ENCODE data around the gene CPLX4. TPM values are rescaled to one million over a fixed set of nuclear protein-coding genes. Genes with fewer than 3 reads are reported as not detected.
A peak's percentile ranks its signal among the peaks of the same experiment; 100 is the strongest.

CPLX4 gene
- total RNA-seq, 1 experiment from 2014 or later: not detected

DNA sequence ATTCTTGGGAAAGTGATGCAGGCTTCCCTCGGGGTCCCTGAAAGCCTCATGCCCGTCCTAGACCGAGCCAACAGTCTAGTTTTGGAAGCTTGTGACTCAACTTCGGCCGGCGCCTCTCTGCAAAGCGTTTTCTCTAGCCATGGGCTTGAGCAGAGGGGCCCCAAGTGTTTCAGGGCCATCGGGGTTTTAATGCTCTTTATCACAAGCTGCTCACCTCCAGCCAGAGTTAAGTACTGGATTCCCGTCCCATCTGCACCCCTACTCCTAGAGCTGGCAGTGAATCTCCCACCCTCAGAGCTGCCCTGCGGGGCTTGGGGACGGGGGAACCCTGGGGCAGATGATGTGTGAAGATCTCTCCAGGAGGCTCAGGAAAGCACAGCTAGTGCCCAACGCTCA is 52.5 kb downstream of the CPLX4 start:
- no peaks in the 10 kb centered on the region for H3K9me3 ChIP-seq (ENCODE audit: control insufficient read depth, insufficient read depth, low read depth, low read length)
- in situ Hi-C loops (cut with HindIII; ENCODE audit: low pct_unique_long_range_greater_than_20kb, low sequenced_read_pairs) (no loop called here), intact Hi-C loops (cut with micrococcal nuclease; ENCODE audit: unreplicated experiment) (no loop called here)
- DNase-seq (ENCODE audit: low read depth, low spot score) (no peak), ATAC-seq (no peak)
- POLR2A ChIA-PET: no interaction called here
- no peaks in the 10 kb centered on the region for H3K4me1 ChIP-seq (ENCODE audit: control insufficient read depth, insufficient read depth, low read length)
- peaks cover 17% of the 10 kb centered on the region for H3K27me3 ChIP-seq (ENCODE audit: control insufficient read depth, insufficient read depth, low read length)
- H3K36me3 ChIP-seq (ENCODE audit: control insufficient read depth, insufficient read depth, low read length): no peaks in the 10 kb centered on the region
- CTCF ChIA-PET: no interaction called here
- no peak overlapping the region; a peak in 1 of 4 replicates for H3K4me3 ChIP-seq (ENCODE audit: low read depth in 2 of 2, low read length in 2 of 2)
- BruUV-seq (replicated peaks): no TSS peak
- TF ChIP-seq SIN3A (IDR thresholded peaks at IDR 0.05; ENCODE audit: borderline replicate concordance, insufficient read depth, low read depth, low read length) (no peak), TCF7L2 (IDR thresholded peaks at IDR 0.05; ENCODE audit: low read depth, low read length) (no peak), POLR2AphosphoS5 (IDR thresholded peaks at IDR 0.05; ENCODE audit: low read depth, low read length) (no peak), REST (IDR thresholded peaks at IDR 0.05; ENCODE audit: insufficient read depth in 1 of 2, low read depth in 2 of 2, low read length in 1 of 2) (no peak)
- TF ChIP-seq, protein P1, sequence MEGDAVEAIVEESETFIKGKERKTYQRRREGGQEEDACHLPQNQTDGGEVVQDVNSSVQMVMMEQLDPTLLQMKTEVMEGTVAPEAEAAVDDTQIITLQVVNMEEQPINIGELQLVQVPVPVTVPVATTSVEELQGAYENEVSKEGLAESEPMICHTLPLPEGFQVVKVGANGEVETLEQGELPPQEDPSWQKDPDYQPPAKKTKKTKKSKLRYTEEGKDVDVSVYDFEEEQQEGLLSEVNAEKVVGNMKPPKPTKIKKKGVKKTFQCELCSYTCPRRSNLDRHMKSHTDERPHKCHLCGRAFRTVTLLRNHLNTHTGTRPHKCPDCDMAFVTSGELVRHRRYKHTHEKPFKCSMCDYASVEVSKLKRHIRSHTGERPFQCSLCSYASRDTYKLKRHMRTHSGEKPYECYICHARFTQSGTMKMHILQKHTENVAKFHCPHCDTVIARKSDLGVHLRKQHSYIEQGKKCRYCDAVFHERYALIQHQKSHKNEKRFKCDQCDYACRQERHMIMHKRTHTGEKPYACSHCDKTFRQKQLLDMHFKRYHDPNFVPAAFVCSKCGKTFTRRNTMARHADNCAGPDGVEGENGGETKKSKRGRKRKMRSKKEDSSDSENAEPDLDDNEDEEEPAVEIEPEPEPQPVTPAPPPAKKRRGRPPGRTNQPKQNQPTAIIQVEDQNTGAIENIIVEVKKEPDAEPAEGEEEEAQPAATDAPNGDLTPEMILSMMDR (IDR thresholded peaks at IDR 0.05): no peak
- H3K27ac ChIP-seq (ENCODE audit: low read length): no peak overlapping the region

DNA sequence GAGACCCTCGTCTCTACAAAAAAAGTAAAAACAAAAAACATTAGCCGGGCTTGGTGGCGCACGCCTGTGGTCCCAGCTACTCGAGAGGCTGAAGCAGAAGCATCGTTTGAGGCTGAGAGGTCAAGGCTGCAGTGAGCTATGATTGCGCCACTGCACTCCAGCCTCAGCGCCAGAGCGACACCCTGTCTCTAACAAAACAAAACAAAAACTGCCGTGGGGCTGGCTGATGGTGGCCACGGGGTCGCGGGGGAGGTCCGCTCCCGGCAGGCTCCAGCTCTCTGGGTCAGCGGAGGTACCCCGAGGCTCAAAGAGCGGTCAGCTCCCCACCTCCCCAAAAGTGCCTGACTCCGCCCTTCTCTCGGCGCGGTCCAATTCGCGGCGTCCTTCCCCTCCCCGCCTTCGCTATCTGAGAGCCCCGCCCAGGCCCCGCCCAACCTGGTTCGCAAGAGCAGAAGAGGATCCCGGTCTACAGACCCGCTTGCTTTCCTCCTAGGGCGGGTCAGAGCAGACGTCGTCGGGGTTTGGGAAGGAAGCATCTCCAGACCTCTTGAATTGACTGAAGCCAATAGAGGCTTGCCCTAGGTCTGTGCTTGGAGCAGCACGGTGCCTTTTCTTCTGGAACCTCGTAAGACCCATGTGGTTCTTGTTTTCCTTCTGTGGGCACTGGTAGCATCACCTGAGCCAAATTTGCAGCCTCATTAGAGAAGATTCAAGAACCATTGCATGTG is 53.0 kb downstream of the CPLX4 start:
- CTCF ChIA-PET: no interaction called here
- Histone ChIP-seq H3K4me3 (ENCODE audit: low read depth in 2 of 2, low read length in 2 of 2) (peak overlapping the region; percentile 31 to 40), H3K4me1 (ENCODE audit: control insufficient read depth, insufficient read depth, low read length) (no peaks in the 10 kb centered on the region), H3K27me3 (ENCODE audit: control insufficient read depth, insufficient read depth, low read length) (peaks cover 15% of the 10 kb centered on the region), H3K27ac (ENCODE audit: low read length) (no peak overlapping the region), H3K36me3 (ENCODE audit: control insufficient read depth, insufficient read depth, low read length) (no peaks in the 10 kb centered on the region), H3K9me3 (ENCODE audit: control insufficient read depth, insufficient read depth, low read depth, low read length) (no peaks in the 10 kb centered on the region)
- TF ChIP-seq TCF7L2 (IDR thresholded peaks at IDR 0.05; ENCODE audit: low read depth, low read length) (no peak), REST (IDR thresholded peaks at IDR 0.05; ENCODE audit: insufficient read depth in 1 of 2, low read depth in 2 of 2, low read length in 1 of 2) (no peak), SIN3A (IDR thresholded peaks at IDR 0.05; ENCODE audit: borderline replicate concordance, insufficient read depth, low read depth, low read length) (no peak), POLR2AphosphoS5 (IDR thresholded peaks at IDR 0.05; ENCODE audit: low read depth, low read length) (no peak)
- TF ChIP-seq, protein P1 (IDR thresholded peaks at IDR 0.05): no peak
- in situ Hi-C loops (cut with HindIII; ENCODE audit: low pct_unique_long_range_greater_than_20kb, low sequenced_read_pairs) (no loop called here), intact Hi-C loops (cut with micrococcal nuclease; ENCODE audit: unreplicated experiment) (no loop called here)
- ATAC-seq (peak; percentile 50; the same call in 1 of the 2 replicates), DNase-seq (ENCODE audit: low read depth, low spot score) (no peak)
- POLR2A ChIA-PET: no interaction called here
- BruUV-seq (replicated peaks): no TSS peak

Measured in Panc1 (cell line).